ENCODE measurements around the gene RNF213.

- TF ChIP-seq AR (CRISPR knock-in tag; IDR thresholded peaks at IDR 0.05), result no peak
- no peak for TF ChIP-seq AFF4 (CRISPR knock-in tag; IDR thresholded peaks at IDR 0.05; ENCODE audit: borderline replicate concordance)
- no peak for TF ChIP-seq ETV6 (CRISPR knock-in tag; IDR thresholded peaks at IDR 0.05)
These were observed 103.5 kb downstream of the RNF213 start for GRCh38 chr17:80364091-80364691.

Measured in WTC11 (cell line).